ENCODE data around the gene BCL7C.

The BCL7C gene

DNA sequence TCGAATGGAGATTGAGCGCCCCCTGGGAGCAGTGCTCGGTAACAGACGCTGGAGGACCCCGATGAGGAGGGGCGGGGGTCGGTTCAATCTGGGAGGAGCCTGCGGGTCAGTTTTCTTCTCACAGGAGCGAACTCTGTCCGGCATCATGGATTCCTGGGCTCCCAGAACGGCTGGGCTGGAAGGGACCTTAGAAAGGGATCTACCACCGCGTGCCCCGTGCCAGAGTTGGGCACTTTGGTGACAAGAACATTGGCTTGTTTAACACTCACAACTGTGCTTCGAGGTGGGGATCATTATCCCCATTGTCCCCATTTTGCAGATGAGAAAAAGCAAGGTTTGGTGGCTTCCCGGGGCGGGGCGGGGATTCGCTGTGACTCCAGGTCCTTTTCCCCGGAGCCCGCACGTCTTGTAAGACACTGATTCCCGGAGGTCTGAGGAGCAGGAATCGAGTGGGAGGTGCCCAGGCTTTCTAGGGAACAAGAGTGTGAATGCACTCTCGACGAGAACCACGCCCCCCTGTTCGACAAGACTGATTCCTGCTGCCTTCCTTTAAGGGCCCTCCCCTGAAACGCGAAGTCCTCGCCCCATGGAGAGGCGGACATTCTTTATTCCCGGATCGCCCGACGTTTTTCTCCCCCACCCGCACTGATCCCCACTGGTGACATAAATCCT lies 28.0 kb upstream of the BCL7C start:
- under 1% methylated on average over 37 of the region's 37 CpGs for WGBS
- Histone ChIP-seq H3K9me3 (ENCODE audit: insufficient read depth, low read depth, low read length) (no peaks in the 10 kb centered on the region), H3K36me3 (ENCODE audit: insufficient read depth, low read length) (peaks cover 8% of the 10 kb centered on the region), H3K27ac (ENCODE audit: low read depth, low read length) (peak overlapping the region; percentile 86; the same call in 1 of the 2 replicates), H3K4me1 (ENCODE audit: insufficient read depth, low read length) (no peaks in the 10 kb centered on the region), H3K27me3 (ENCODE audit: insufficient read depth, low read length) (no peaks in the 10 kb centered on the region), H3K4me3 (ENCODE audit: low read length) (peak overlapping the region; percentile 81), H3K9ac (ENCODE audit: low read depth, low read length) (peak overlapping the region; percentile 67)

DNA sequence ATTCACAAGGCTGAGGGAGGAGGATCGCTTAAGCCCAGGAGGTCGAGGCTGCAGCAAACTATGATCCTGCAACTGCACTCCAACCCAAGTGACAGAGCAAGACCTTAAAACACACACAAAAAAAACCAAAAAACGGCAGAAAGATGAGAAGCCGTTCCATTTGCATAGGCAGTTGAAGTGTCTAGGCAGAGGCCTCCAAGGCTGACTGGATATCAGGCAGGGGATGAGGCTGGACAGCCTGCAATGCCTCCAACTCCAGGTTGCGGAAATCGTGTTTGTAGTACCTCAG lies 27.5 kb upstream of the BCL7C start:
- Histone ChIP-seq H3K36me3 (ENCODE audit: insufficient read depth, low read length) (peaks cover 4% of the 10 kb centered on the region; the same call in 1 of the 2 replicates), H3K9ac (ENCODE audit: low read depth, low read length) (no peak overlapping the region), H3K4me1 (ENCODE audit: insufficient read depth, low read length) (no peaks in the 10 kb centered on the region), H3K4me3 (ENCODE audit: low read length) (peak overlapping the region; percentile 81; the same call in 1 of the 2 replicates), H3K27ac (ENCODE audit: low read depth, low read length) (no peak overlapping the region), H3K9me3 (ENCODE audit: insufficient read depth, low read depth, low read length) (no peaks in the 10 kb centered on the region), H3K27me3 (ENCODE audit: insufficient read depth, low read length) (no peaks in the 10 kb centered on the region)
- WGBS, result 38% methylated on average over 6 of the region's 6 CpGs

GRCh38 chr16:30920891-30921290 lies 27.0 kb upstream of the BCL7C start:
- H3K27ac ChIP-seq (ENCODE audit: low read depth, low read length), result no peak overlapping the region
- whole genome bisulfite sequencing, result 98% methylated on average over 2 of the region's 2 CpGs
- no peak overlapping the region for H3K9ac ChIP-seq (ENCODE audit: low read depth, low read length)
- no peaks in the 10 kb centered on the region for H3K4me1 ChIP-seq (ENCODE audit: insufficient read depth, low read length)
- no peak overlapping the region for H3K4me3 ChIP-seq (ENCODE audit: low read length)
- no peaks in the 10 kb centered on the region for H3K9me3 ChIP-seq (ENCODE audit: insufficient read depth, low read depth, low read length)
- no peaks in the 10 kb centered on the region for H3K27me3 ChIP-seq (ENCODE audit: insufficient read depth, low read length)
- no peaks in the 10 kb centered on the region for H3K36me3 ChIP-seq (ENCODE audit: insufficient read depth, low read length)

GRCh38 chr16:30918614-30919013 lies 24.7 kb upstream of the BCL7C start:
- Histone ChIP-seq H3K27ac (ENCODE audit: low read depth, low read length) (no peak overlapping the region), H3K36me3 (ENCODE audit: insufficient read depth, low read length) (no peaks in the 10 kb centered on the region), H3K4me3 (ENCODE audit: low read length) (no peak overlapping the region), H3K27me3 (ENCODE audit: insufficient read depth, low read length) (no peaks in the 10 kb centered on the region), H3K9ac (ENCODE audit: low read depth, low read length) (no peak overlapping the region), H3K4me1 (ENCODE audit: insufficient read depth, low read length) (no peaks in the 10 kb centered on the region), H3K9me3 (ENCODE audit: insufficient read depth, low read depth, low read length) (no peaks in the 10 kb centered on the region)
- 82% methylated on average over 1 of the region's 1 CpG for WGBS

DNA sequence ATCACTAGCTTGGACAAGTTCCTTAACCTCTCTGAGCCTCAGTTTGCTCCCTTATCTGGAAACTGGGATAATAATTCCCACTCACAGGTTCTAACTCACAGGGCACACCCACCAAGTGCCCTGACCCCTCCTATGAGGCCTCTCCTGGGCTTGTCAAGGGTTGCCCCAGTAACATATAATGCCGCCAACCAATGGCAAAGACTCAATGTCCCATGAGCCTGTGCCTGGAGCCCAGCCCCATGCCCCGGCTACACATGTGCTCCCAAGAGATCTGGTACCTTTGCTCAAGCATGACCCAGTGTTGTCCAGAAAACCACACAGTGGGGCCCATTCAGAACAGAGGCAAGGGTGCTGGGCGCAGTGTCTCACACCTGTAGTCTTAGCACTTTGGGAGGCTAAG lies 21.0 kb upstream of the BCL7C start:
- H3K4me1 ChIP-seq (ENCODE audit: insufficient read depth, low read length), result peaks cover 3% of the 10 kb centered on the region; the same call in 1 of the 2 replicates
- H3K9me3 ChIP-seq (ENCODE audit: insufficient read depth, low read depth, low read length), result no peaks in the 10 kb centered on the region
- no peak overlapping the region for H3K9ac ChIP-seq (ENCODE audit: low read depth, low read length)
- no peak overlapping the region for H3K27ac ChIP-seq (ENCODE audit: low read depth, low read length)
- H3K36me3 ChIP-seq (ENCODE audit: insufficient read depth, low read length), result no peaks in the 10 kb centered on the region
- H3K4me3 ChIP-seq (ENCODE audit: low read length), result no peak overlapping the region
- WGBS, result 96% methylated on average over 3 of the region's 3 CpGs
- H3K27me3 ChIP-seq (ENCODE audit: insufficient read depth, low read length), result no peaks in the 10 kb centered on the region

DNA sequence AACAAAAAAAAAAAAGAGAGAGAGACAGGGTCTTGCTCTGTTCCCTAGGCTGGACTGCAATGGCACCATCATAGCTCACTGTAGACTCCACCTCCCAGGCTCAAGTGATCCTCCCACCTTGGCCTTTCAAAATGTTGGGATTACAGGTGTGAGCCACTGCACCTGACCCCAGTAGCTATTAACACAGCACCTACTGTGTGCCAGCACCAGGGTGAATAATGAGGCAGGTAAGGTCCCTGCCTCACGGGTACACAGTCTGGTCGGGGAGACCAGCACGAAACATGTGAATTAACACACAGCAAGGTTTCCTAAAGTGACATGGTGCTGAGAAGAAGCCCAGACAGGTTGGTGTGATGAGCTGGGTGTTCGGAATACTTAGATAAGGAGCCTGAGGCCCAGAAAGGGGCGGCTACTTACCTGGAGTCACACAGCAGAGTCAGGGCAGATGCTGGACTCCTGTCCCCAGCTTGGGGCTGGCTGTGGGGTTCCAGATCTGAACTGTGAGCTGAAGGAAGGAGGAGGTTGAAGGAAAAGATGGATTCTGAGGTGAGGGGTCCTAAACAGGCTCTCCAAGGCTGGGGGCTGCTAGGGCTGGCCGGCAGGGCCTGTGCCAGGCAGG lies 19.0 kb upstream of the BCL7C start:
- WGBS, result 89% methylated on average over 6 of the region's 6 CpGs
- H3K4me3 ChIP-seq (ENCODE audit: low read length), result no peak overlapping the region

DNA sequence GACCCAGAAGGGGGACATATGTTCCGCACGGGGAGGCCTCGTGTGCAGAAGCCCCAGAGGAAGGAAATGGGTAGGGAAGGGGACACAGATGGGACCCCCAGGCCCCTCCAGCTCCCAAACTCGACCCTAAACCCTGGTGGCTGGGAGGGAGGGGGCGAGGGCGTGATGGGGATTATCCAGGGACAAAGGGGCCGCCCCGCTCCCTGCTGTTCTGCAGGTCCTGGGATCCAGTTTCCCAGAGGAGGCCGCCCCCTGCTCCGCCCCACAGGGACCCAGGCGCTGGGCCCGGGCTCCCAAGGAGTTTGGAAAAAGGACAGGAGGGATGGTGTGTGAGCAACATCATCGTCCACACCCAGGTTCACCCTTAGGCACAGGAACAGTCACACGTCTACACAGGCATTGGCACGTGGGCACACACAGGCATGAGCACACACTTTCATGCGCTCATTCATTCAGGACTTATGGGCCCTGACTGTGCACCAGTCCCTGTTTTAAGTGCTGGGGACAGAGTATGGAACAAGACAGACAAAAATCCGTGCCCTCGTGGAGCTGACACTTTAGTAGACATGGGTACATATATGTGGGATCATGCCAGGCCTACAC lies 16.7 kb upstream of the BCL7C start:
- peaks cover 3% of the 10 kb centered on the region; the same call in 1 of the 2 replicates for H3K4me1 ChIP-seq (ENCODE audit: insufficient read depth, low read length)
- H3K4me3 ChIP-seq (ENCODE audit: low read length), result no peak overlapping the region
- H3K9me3 ChIP-seq (ENCODE audit: insufficient read depth, low read depth, low read length), result no peaks in the 10 kb centered on the region
- no peaks in the 10 kb centered on the region for H3K36me3 ChIP-seq (ENCODE audit: insufficient read depth, low read length)
- no peaks in the 10 kb centered on the region; the same call in 1 of the 2 replicates for H3K27me3 ChIP-seq (ENCODE audit: insufficient read depth, low read length)
- H3K27ac ChIP-seq (ENCODE audit: low read depth, low read length), result no peak overlapping the region
- WGBS, result 57% methylated on average over 18 of the region's 18 CpGs
- H3K9ac ChIP-seq (ENCODE audit: low read depth, low read length), result no peak overlapping the region

More for the DNA sequence above, 19.0 kb upstream of the BCL7C start:
- Histone ChIP-seq H3K9me3 (ENCODE audit: insufficient read depth, low read depth, low read length) (no peaks in the 10 kb centered on the region), H3K9ac (ENCODE audit: low read depth, low read length) (no peak overlapping the region), H3K36me3 (ENCODE audit: insufficient read depth, low read length) (no peaks in the 10 kb centered on the region), H3K4me1 (ENCODE audit: insufficient read depth, low read length) (peaks cover 3% of the 10 kb centered on the region; the same call in 1 of the 2 replicates), H3K27me3 (ENCODE audit: insufficient read depth, low read length) (no peaks in the 10 kb centered on the region), H3K27ac (ENCODE audit: low read depth, low read length) (no peak overlapping the region)

DNA sequence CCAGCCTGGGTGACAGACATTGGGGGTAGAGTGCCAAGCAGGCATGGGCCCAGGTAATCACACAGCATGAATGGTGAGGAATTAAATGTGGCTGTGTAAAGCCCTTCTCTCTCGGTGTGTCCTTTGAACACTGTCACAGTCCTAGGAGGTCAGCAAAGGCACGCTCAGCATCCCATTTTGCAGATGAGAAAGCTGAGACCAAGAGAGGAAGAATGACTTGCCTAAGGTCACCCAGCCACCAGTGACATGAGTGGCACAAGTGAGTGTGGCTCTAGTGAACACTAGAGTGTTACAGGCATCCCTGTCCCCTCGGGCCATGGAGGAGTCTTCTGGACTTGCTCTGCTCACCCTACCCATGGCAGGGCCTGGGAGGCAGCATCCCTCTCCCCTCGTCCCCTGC lies 13.2 kb upstream of the BCL7C start:
- WGBS, result 81% methylated on average over 4 of the region's 4 CpGs

GRCh38 chr16:30904114-30904780 lies 10.4 kb upstream of the BCL7C start:
- Histone ChIP-seq H3K9me3 (ENCODE audit: insufficient read depth, low read depth, low read length) (no peaks in the 10 kb centered on the region), H3K36me3 (ENCODE audit: insufficient read depth, low read length) (no peaks in the 10 kb centered on the region), H3K9ac (ENCODE audit: low read depth, low read length) (no peak overlapping the region), H3K4me1 (ENCODE audit: insufficient read depth, low read length) (peaks cover 9% of the 10 kb centered on the region; the same call in 1 of the 2 replicates), H3K27me3 (ENCODE audit: insufficient read depth, low read length) (peaks cover 21% of the 10 kb centered on the region), H3K4me3 (ENCODE audit: low read length) (no peak overlapping the region), H3K27ac (ENCODE audit: low read depth, low read length) (no peak overlapping the region)
- 96% methylated on average over 19 of the region's 19 CpGs for whole genome bisulfite sequencing

More for the DNA sequence above, 13.2 kb upstream of the BCL7C start:
- Histone ChIP-seq H3K9ac (ENCODE audit: low read depth, low read length) (no peak overlapping the region), H3K4me1 (ENCODE audit: insufficient read depth, low read length) (peaks cover 12% of the 10 kb centered on the region; the same call in 1 of the 2 replicates), H3K4me3 (ENCODE audit: low read length) (no peak overlapping the region), H3K27me3 (ENCODE audit: insufficient read depth, low read length) (no peaks in the 10 kb centered on the region; the same call in 1 of the 2 replicates), H3K36me3 (ENCODE audit: insufficient read depth, low read length) (no peaks in the 10 kb centered on the region), H3K9me3 (ENCODE audit: insufficient read depth, low read depth, low read length) (no peaks in the 10 kb centered on the region), H3K27ac (ENCODE audit: low read depth, low read length) (no peak overlapping the region)

- no peak overlapping the region for H3K27ac ChIP-seq (ENCODE audit: low read depth, low read length)
Measured at GRCh38 chr16:30903596-30903995, 9.7 kb upstream of the BCL7C start.

DNA sequence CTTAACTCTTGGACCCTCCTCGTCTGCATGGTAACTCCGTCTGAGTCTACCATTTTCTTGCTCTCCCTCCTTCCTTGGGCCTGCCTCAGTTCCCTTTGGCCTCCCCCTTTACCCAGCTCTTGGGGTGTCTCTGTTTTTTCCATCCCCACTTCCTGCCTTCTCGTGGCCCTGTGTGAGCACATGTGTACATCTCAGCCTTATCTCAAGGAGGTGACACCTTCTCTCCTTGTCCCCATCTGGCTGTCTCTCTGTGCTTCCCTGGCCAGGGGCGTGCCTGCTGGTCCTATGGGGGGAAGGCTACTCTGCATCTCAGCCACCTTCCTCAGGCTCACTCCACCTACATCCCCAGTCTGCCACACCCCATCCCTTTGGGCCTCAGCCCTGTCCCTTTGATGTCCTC lies 9.1 kb upstream of the BCL7C start:
- peak overlapping the region; percentile 88; the same call in 1 of the 2 replicates for H3K9ac ChIP-seq (ENCODE audit: low read depth, low read length)
- H3K27me3 ChIP-seq (ENCODE audit: insufficient read depth, low read length), result peaks cover 26% of the 10 kb centered on the region
- H3K36me3 ChIP-seq (ENCODE audit: insufficient read depth, low read length), result no peaks in the 10 kb centered on the region
- no peak overlapping the region for H3K4me3 ChIP-seq (ENCODE audit: low read length)
- no peak overlapping the region for H3K27ac ChIP-seq (ENCODE audit: low read depth, low read length)
- WGBS, result 87% methylated on average over 4 of the region's 4 CpGs
- H3K4me1 ChIP-seq (ENCODE audit: insufficient read depth, low read length), result peaks cover 9% of the 10 kb centered on the region; the same call in 1 of the 2 replicates
- no peaks in the 10 kb centered on the region for H3K9me3 ChIP-seq (ENCODE audit: insufficient read depth, low read depth, low read length)

More at GRCh38 chr16:30903596-30903995, 9.7 kb upstream of the BCL7C start:
- H3K27me3 ChIP-seq (ENCODE audit: insufficient read depth, low read length), result peaks cover 26% of the 10 kb centered on the region
- H3K4me3 ChIP-seq (ENCODE audit: low read length), result no peak overlapping the region
- 92% methylated on average over 4 of the region's 4 CpGs for WGBS
- H3K9ac ChIP-seq (ENCODE audit: low read depth, low read length), result no peak overlapping the region
- no peaks in the 10 kb centered on the region for H3K36me3 ChIP-seq (ENCODE audit: insufficient read depth, low read length)
- peaks cover 9% of the 10 kb centered on the region; the same call in 1 of the 2 replicates for H3K4me1 ChIP-seq (ENCODE audit: insufficient read depth, low read length)
- no peaks in the 10 kb centered on the region for H3K9me3 ChIP-seq (ENCODE audit: insufficient read depth, low read depth, low read length)
